OCI-LY7 (cell line): ENCODE results near the gene PWWP2B. TPM values are rescaled to one million over a fixed set of nuclear protein-coding genes. Genes with fewer than 3 reads are reported as not detected.

Source experiments
- BruUV-seq: library from RNA; stranded (reverse); fragments of 400-500 nt; replicated peaks from 2 replicates; lab custom pipeline; 2021; lab: Mats Ljungman, UMichigan
- CTCF ChIA-PET: fragments of 300-600 bp; sonication (Branson Sonifier 250); formaldehyde crosslinking; loops from one replicate; lab custom pipeline; 2022; ENCODE audit warnings: antibody characterized with exemption; ENCODE audit not compliant: unreplicated experiment; lab: Charles Lee
- POLR2A ChIA-PET: fragments of 300-600 bp; sonication (Branson Sonifier 250); formaldehyde crosslinking; loops from one replicate; lab custom pipeline; 2022; ENCODE audit warnings: antibody characterized with exemption; lab: Charles Lee
- DNase-seq: peaks from one replicate; pipeline ENCODE4 v3.0.0-alpha.2; 2015; ENCODE audit warnings: low spot score
- H2AFZ ChIP-seq: fragments of 200-600 bp; sonication (generic), shearing (Covaris generic); 2 replicates; pipeline ENCODE4 v1.6.1; 2014; ENCODE audit warnings: mild to moderate bottlenecking, antibody characterized with exemption, low read length, moderate library complexity
- H3K27ac ChIP-seq: fragments of 200-600 bp; sonication (generic); 2 replicates; pipeline ENCODE4 v1.5.1; 2014; ENCODE audit warnings: mixed run types, low read depth, mild to moderate bottlenecking, moderate library complexity, low read length, inconsistent platforms; ENCODE audit not compliant: poor library complexity, severe bottlenecking
- H3K36me3 ChIP-seq: fragments of 200-600 bp; sonication (generic); 2 replicates; pipeline ENCODE4 v1.6.1; 2014; ENCODE audit warnings: mild to moderate bottlenecking, antibody characterized with exemption, low read length, moderate library complexity, mixed read lengths; ENCODE audit not compliant: insufficient read depth
- H3K4me1 ChIP-seq: fragments of 200-600 bp; sonication (generic); 2 replicates; pipeline ENCODE4 v1.5.1; 2014; ENCODE audit warnings: mild to moderate bottlenecking, low read length; ENCODE audit not compliant: insufficient read depth, poor library complexity, severe bottlenecking
- H3K4me2 ChIP-seq: fragments of 200-600 bp; sonication (generic); 2 replicates; pipeline ENCODE4 v1.6.1; 2014; ENCODE audit warnings: mild to moderate bottlenecking, low read length
- H3K4me3 ChIP-seq: fragments of 200-600 bp; sonication (generic); 2 replicates; pipeline ENCODE4 v1.5.1; 2014; ENCODE audit warnings: mild to moderate bottlenecking, low read depth, low read length; ENCODE audit not compliant: poor library complexity, severe bottlenecking
- H3K79me2 ChIP-seq: fragments of 200-600 bp; sonication (generic); 2 replicates; pipeline ENCODE4 v1.6.1; 2016; ENCODE audit warnings: low read depth, mild to moderate bottlenecking, low read length, moderate library complexity, mixed read lengths; ENCODE audit not compliant: insufficient read depth
- H3K9me2 ChIP-seq: fragments of 200-600 bp; sonication (generic); 2 replicates; pipeline ENCODE4 v1.6.1; 2016; ENCODE audit warnings: mild to moderate bottlenecking, low read length, mixed read lengths; ENCODE audit not compliant: insufficient read depth
- H3K9me3 ChIP-seq: fragments of 200-600 bp; sonication (generic); 2 replicates; pipeline ENCODE4 v1.6.1; 2014; ENCODE audit warnings: mild to moderate bottlenecking, mixed run types, low read length, mixed read lengths
- H4K20me1 ChIP-seq: fragments of 200-600 bp; sonication (generic); 2 replicates; pipeline ENCODE4 v1.6.1; 2014; ENCODE audit warnings: mild to moderate bottlenecking, antibody characterized with exemption, low read length, moderate library complexity, mixed read lengths; ENCODE audit not compliant: insufficient read depth
- EZH2phosphoT487 ChIP-seq: fragments of 200-600 bp; sonication (generic); IDR thresholded peaks from 2 replicates; pipeline ENCODE4 v1.6.1; 2018; ENCODE audit warnings: low read depth, borderline replicate concordance, mild to moderate bottlenecking, mixed run types, antibody characterized with exemption, low read length, moderate library complexity, mixed read lengths
- intact Hi-C: fragments of 100-400 bp; cut with micrococcal nuclease; formaldehyde crosslinking; loops from one replicate; pipeline ENCODE4 v1.10.0; 2022; ENCODE audit not compliant: unreplicated experiment
- total RNA-seq, 2 experiments: library from RNA; depleted of rRNA in 1 of 2; stranded (reverse); fragments of >200 nt in 1 of 2; shearing (Covaris generic) in 1 of 2; gene quantifications; 2 replicates each; pipeline ENCODE4 v1.2.3, GENCODE V29; 2014 to 2022
- TF ChIP-seq, protein P1 (sequence below): fragments of 200-600 bp; sonication (generic); conservative IDR thresholded peaks from 2 replicates; pipeline ENCODE4 v1.5.1; 2014; ENCODE audit warnings: mild to moderate bottlenecking, antibody characterized with exemption, low read length, moderate library complexity, mixed read lengths

The PWWP2B gene
- total RNA-seq, 2 experiments from 2014 or later: 5.9 to 10.6 TPM

DNA sequence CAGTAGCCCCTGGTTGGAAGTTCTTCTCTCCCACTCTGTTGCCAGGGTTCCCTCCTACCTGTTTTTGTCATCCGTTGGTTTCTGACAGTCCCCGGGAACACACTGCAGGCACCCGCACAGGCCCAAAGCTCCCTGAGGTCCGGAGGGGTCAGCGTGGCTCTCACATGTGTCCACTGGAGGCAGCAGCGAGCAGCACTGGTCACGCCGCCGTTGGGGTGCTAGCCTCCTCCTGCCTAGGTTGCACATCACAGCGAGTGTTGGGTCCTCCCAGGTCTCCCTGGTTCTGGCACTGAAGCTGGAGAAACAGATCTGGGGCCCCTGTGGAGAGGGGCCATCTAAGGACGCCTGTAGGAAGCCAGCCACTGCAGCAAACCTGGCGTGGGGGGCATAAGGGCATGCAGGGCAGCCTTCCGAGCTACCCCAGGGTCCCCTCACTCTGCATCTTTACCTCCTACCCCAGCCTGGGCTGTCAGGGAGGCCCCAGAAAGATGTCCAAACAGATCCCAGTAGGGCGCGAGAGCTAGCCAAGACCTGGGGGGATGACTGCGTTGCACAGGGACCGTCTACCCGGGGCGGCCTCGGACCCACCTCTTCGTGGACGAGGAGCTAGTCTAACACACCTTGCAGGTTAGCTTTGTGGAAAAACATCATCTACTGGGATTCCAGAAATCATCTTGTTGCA is 36.1 kb upstream of the PWWP2B start:
- DNase-seq: peak; percentile 15
- Histone ChIP-seq H3K4me1 (no peaks in the 10 kb centered on the region), H2AFZ (no peak overlapping the region), H3K9me2 (no peaks in the 10 kb centered on the region), H4K20me1 (no peaks in the 10 kb centered on the region), H3K4me2 (no peak overlapping the region), H3K79me2 (no peaks in the 10 kb centered on the region), H3K4me3 (no peak overlapping the region), H3K36me3 (no peaks in the 10 kb centered on the region), H3K9me3 (no peaks in the 10 kb centered on the region), H3K27ac (no peak overlapping the region)
- ChIA-PET CTCF (interaction anchor here (0.7 to 0.9 kb wide), 2 partner anchors 13 to 216 kb away, joined by 3 read pairs; no protein-coding TSS in a partner anchor), POLR2A (no interaction called here)
- BruUV-seq: no TSS peak
- no peak for TF ChIP-seq EZH2phosphoT487
- TF ChIP-seq, protein P1, sequence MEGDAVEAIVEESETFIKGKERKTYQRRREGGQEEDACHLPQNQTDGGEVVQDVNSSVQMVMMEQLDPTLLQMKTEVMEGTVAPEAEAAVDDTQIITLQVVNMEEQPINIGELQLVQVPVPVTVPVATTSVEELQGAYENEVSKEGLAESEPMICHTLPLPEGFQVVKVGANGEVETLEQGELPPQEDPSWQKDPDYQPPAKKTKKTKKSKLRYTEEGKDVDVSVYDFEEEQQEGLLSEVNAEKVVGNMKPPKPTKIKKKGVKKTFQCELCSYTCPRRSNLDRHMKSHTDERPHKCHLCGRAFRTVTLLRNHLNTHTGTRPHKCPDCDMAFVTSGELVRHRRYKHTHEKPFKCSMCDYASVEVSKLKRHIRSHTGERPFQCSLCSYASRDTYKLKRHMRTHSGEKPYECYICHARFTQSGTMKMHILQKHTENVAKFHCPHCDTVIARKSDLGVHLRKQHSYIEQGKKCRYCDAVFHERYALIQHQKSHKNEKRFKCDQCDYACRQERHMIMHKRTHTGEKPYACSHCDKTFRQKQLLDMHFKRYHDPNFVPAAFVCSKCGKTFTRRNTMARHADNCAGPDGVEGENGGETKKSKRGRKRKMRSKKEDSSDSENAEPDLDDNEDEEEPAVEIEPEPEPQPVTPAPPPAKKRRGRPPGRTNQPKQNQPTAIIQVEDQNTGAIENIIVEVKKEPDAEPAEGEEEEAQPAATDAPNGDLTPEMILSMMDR: peak; percentile 73
- intact Hi-C loops: no loop called here

DNA sequence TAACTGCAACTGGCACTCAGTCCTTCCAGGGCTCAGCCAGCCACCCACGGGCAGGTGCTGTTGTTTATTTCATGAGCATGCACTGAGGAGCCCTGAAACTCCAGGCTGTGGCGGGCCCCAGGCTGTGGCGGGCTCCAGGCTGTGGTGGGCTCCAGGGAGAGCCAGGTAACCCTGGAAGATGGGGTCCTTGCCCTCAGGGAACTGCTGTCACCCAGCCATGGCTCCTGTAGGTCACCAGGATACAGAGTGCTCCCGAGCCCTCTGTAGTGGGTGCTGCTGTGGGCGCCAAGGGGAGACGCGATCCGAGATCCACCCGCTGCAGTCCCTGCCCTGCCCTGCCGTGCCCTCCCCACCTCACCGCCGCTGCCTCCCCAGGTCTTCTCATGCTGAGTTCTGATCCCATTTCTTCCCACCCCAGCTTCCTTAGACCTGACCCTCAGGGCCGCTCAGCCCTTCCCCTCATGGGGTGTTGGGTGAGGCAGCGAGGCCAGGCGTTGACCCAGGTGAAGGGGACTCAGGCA is 35.4 kb upstream of the PWWP2B start:
- Histone ChIP-seq H3K27ac (no peak overlapping the region), H3K9me3 (no peaks in the 10 kb centered on the region), H3K36me3 (no peaks in the 10 kb centered on the region), H2AFZ (no peak overlapping the region), H3K79me2 (no peaks in the 10 kb centered on the region), H4K20me1 (no peaks in the 10 kb centered on the region), H3K4me2 (no peak overlapping the region), H3K4me3 (no peak overlapping the region), H3K9me2 (no peaks in the 10 kb centered on the region), H3K4me1 (no peaks in the 10 kb centered on the region)
- no TSS peak for BruUV-seq
- DNase-seq: no peak
- ChIA-PET POLR2A (no interaction called here), CTCF (interaction anchor here (0.9 kb wide), 1 partner anchor 13 kb away, joined by 3 read pairs; no protein-coding TSS in a partner anchor)
- TF ChIP-seq EZH2phosphoT487: no peak
- TF ChIP-seq, protein P1: no peak
- intact Hi-C loops: no loop called here

DNA sequence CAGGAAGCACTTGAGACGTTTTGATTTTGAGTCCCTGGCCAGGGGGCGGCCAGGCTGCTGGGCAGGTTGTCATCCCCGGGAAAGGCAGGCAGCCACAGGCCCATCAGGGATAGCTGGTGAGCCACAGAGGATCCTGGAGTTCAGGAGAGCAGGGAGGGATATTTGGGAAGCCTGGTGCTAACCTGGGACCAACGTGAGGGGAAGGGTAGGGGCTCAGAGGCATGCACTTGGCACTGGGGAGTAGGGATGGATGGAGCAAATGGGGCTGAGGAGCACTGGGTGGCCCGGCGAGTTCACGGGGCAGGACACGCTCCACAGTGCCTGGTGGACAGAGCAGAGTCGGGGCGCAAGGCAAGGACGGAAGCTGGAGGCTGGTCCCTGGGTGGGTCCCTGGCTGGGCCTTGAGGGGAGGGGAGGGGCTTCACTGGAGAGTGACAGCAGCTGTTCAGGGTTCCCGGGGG is 34.8 kb upstream of the PWWP2B start:
- Histone ChIP-seq H3K79me2 (no peaks in the 10 kb centered on the region), H3K27ac (no peak overlapping the region), H3K4me3 (no peak overlapping the region), H3K4me1 (no peaks in the 10 kb centered on the region), H3K9me3 (no peaks in the 10 kb centered on the region), H3K4me2 (no peak overlapping the region), H3K9me2 (no peaks in the 10 kb centered on the region), H3K36me3 (no peaks in the 10 kb centered on the region), H2AFZ (no peak overlapping the region), H4K20me1 (no peaks in the 10 kb centered on the region)
- intact Hi-C loops: no loop called here
- ChIA-PET POLR2A (no interaction called here), CTCF (no interaction called here)
- TF ChIP-seq EZH2phosphoT487: no peak
- TF ChIP-seq, protein P1: no peak
- no peak for DNase-seq
- no TSS peak for BruUV-seq
